Activated CD4-positive, CD25-positive, alpha-beta regulatory T cell treated with anti-CD3 and anti-CD28 coated beads, Interleukin-2, amount 50 U/mL, for 16 hours (primary cell): ENCODE results near the gene CFAP221.

Experiments used
- DNase-seq: peaks from one replicate; pipeline ENCODE4 v3.0.0-alpha.2; 2020; ENCODE audit warnings: low read depth, low spot score

CFAP221 gene

GRCh38 chr2:119698246-119698645 is 154.0 kb downstream of the CFAP221 start:
- DNase-seq, result no peak

- no peak for DNase-seq
These were observed 154.9 kb downstream of the CFAP221 start for GRCh38 chr2:119699016-119699606.

- no peak for DNase-seq
These were observed 156.6 kb downstream of the CFAP221 start for GRCh38 chr2:119700866-119701265.

GRCh38 chr2:119701352-119701751 is 157.1 kb downstream of the CFAP221 start:
- DNase-seq, result no peak

GRCh38 chr2:119702203-119702917 is 158.1 kb downstream of the CFAP221 start:
- no peak for DNase-seq

GRCh38 chr2:119702918-119703401 is 158.7 kb downstream of the CFAP221 start:
- DNase-seq, result peak; percentile 50

- DNase-seq, result no peak
These were observed 159.3 kb downstream of the CFAP221 start for GRCh38 chr2:119703526-119703925.

- no peak for DNase-seq
These were observed 160.4 kb downstream of the CFAP221 start for GRCh38 chr2:119704670-119705120.

- DNase-seq, result no peak
These were observed 162.0 kb downstream of the CFAP221 start for GRCh38 chr2:119706221-119706620.
